Measurements from ENCODE around the gene SLC35E4. TPM values are rescaled to one million over a fixed set of nuclear protein-coding genes. Genes with fewer than 3 reads are reported as not detected.

SLC35E4 gene
- total RNA-seq, 4 donors from 2014 or later, result 1.7 to 9.9 (median 7.3) TPM

DNA sequence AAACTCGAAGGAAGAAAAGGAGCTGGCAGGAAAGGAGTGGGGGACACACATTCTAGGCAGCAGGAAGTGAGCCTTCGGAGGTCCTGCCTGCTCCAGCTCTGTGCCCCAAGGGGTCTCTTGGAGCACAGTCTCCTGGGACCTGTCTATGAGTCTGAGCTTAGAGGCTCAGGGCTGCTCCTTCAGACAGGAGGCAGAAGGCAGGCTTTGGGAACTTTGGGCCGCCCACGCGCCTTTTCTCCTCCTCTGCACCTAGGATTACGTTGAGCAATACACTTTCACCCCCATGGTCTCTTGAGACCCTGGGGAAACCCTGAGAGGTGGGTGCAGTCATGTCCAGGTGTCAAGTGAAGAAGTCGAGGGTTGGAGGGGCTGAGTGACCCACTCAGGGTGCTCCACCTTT is 27.6 kb upstream of the SLC35E4 start:
- no peak for TF ChIP-seq POLR2A (IDR thresholded peaks at IDR 0.05)
- TF ChIP-seq, protein P1, sequence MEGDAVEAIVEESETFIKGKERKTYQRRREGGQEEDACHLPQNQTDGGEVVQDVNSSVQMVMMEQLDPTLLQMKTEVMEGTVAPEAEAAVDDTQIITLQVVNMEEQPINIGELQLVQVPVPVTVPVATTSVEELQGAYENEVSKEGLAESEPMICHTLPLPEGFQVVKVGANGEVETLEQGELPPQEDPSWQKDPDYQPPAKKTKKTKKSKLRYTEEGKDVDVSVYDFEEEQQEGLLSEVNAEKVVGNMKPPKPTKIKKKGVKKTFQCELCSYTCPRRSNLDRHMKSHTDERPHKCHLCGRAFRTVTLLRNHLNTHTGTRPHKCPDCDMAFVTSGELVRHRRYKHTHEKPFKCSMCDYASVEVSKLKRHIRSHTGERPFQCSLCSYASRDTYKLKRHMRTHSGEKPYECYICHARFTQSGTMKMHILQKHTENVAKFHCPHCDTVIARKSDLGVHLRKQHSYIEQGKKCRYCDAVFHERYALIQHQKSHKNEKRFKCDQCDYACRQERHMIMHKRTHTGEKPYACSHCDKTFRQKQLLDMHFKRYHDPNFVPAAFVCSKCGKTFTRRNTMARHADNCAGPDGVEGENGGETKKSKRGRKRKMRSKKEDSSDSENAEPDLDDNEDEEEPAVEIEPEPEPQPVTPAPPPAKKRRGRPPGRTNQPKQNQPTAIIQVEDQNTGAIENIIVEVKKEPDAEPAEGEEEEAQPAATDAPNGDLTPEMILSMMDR (IDR thresholded peaks at IDR 0.05), result no peak
- Histone ChIP-seq H3K9me3 (no peaks in the 10 kb centered on the region), H3K4me1 (peaks cover 0 to 37% (median 11%) of the 10 kb centered on the region in 4 donors), H3K27me3 (no peaks in the 10 kb centered on the region), H3K4me3 (peak overlapping the region in 2 of 4 donors; percentile 64 to 69), H3K27ac (peak overlapping the region in 3 of 4 donors; percentile 75 to 77 (median 77)), H3K36me3 (peaks cover 0 to 20% (median 0%) of the 10 kb centered on the region in 3 donors)
- DNase-seq, result no peak

DNA sequence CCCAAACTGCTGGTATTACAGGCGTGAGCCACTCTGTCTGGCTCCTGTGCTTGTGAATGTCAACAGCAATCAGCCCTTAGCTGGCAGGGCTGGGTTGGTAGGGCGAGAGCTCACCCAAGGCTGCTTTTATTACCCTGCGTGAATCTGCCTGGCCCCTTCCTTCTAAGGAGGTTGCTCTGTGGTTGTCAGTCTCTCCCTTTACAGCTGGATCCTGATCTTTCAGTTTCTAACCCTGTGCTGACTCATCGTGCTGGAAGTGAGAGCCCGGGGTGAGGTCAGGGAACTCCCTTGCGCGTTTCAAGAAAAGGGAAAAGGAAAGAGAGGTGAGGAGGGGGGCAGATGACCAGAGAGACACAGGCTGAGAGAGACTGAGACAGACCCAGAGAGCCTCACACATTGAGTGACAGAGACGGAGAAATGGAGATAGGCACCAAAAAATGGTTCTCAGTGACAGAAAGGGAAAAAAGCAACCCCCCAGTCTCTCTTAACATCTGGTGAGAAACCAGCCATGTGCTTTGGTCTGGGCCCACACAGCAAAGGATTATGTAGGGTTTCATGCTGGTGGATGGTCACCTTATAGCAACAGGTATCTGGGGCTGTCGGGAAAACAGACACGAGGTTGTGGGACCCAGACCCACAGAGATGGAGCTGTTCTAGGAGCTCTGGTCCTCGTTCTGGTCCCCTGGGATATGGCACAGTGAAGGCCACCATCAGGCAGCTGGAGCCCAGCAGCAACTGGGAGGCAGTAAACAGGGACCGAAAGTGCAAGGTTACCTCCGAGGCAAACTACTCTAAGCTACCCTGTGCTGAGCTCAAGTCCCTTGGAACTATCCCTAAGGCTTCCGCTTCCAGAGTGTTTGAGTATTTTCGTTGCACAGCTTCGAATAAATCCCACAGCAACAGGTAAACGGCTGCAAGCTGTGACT is 26.1 kb upstream of the SLC35E4 start:
- Histone ChIP-seq H3K27me3 (no peaks in the 10 kb centered on the region), H3K4me1 (peaks cover 0 to 37% (median 11%) of the 10 kb centered on the region in 4 donors), H3K27ac (peak overlapping the region; percentile 54 to 77 (median 66)), H3K9me3 (no peaks in the 10 kb centered on the region), H3K4me3 (peak overlapping the region in 1 of 4 donors; percentile 69), H3K36me3 (peaks cover 0 to 32% (median 0%) of the 10 kb centered on the region in 3 donors)
- peak; percentile 51 to 82 for TF ChIP-seq POLR2A (IDR thresholded peaks at IDR 0.05)
- TF ChIP-seq, protein P1 (IDR thresholded peaks at IDR 0.05), result no peak
- peak in 2 of 3 donors; percentile 76 to 86 for DNase-seq

DNA sequence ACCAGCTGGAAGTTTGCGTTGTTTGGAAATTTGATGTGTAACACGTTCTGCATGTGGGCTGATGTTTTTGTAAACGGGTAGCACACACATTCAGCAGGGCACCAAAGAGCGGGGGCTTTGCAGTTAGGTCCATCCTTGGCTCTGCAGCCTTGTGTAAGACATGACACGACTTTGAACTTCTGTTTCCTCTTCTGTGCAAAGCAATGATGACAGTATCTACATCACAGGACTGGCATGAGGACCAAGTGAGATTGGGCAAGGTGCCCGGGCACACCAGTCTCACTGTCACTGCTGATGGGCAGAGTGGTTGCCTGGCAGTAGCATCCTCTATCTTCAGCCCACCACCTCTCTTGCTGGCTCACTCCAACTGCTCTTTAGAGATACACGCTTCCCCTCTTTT is 25.3 kb upstream of the SLC35E4 start:
- H3K4me3 ChIP-seq, result no peak overlapping the region
- H3K9me3 ChIP-seq, result no peaks in the 10 kb centered on the region
- TF ChIP-seq, protein P1 (IDR thresholded peaks at IDR 0.05), result no peak
- TF ChIP-seq POLR2A (IDR thresholded peaks at IDR 0.05), result no peak
- peaks cover 0 to 35% (median 0%) of the 10 kb centered on the region in 3 donors for H3K36me3 ChIP-seq
- H3K27ac ChIP-seq, result no peak overlapping the region
- H3K27me3 ChIP-seq, result no peaks in the 10 kb centered on the region
- H3K4me1 ChIP-seq, result peaks cover 0 to 37% (median 11%) of the 10 kb centered on the region in 4 donors
- DNase-seq, result no peak

- Histone ChIP-seq H3K9me3 (no peaks in the 10 kb centered on the region), H3K4me3 (no peak overlapping the region), H3K36me3 (peaks cover 0 to 35% (median 0%) of the 10 kb centered on the region in 3 donors), H3K27me3 (no peaks in the 10 kb centered on the region), H3K27ac (no peak overlapping the region), H3K4me1 (peaks cover 0 to 31% (median 8%) of the 10 kb centered on the region in 4 donors)
- TF ChIP-seq, protein P1 (IDR thresholded peaks at IDR 0.05), result no peak
- TF ChIP-seq POLR2A (IDR thresholded peaks at IDR 0.05), result no peak
- DNase-seq, result no peak
These were observed 24.4 kb upstream of the SLC35E4 start for GRCh38 chr22:30611197-30611596.

GRCh38 chr22:30612789-30613188 is 22.8 kb upstream of the SLC35E4 start:
- H3K27ac ChIP-seq, result no peak overlapping the region
- TF ChIP-seq, protein P1 (IDR thresholded peaks at IDR 0.05), result no peak
- no peak for TF ChIP-seq POLR2A (IDR thresholded peaks at IDR 0.05)
- peaks cover 0 to 22% (median 6%) of the 10 kb centered on the region in 4 donors for H3K4me1 ChIP-seq
- H3K4me3 ChIP-seq, result no peak overlapping the region
- no peaks in the 10 kb centered on the region for H3K9me3 ChIP-seq
- H3K27me3 ChIP-seq, result no peaks in the 10 kb centered on the region
- H3K36me3 ChIP-seq, result peaks cover 0 to 50% (median 0%) of the 10 kb centered on the region in 3 donors
- DNase-seq, result no peak
